MM.1S (cell line): ENCODE measurements around the gene KIAA0040.
"Not testable (repeated sequence)": the region's sequence is repeated elsewhere in the genome, so short reads cannot be mapped to it uniquely, and the experiment has no call there.

Experiments used
- EZH2phosphoT487 ChIP-seq: fragments of 300-600 bp; sonication (generic); IDR thresholded peaks from 2 replicates; pipeline ENCODE4 v1.6.1; 2018; ENCODE audit warnings: antibody characterized with exemption, low read length
- TF ChIP-seq, protein P1 (sequence below): fragments of 300-600 bp; sonication (generic); IDR thresholded peaks from 2 replicates; pipeline ENCODE4 v1.5.1; 2016; ENCODE audit warnings: antibody characterized with exemption, low read length, mixed read lengths

DNA sequence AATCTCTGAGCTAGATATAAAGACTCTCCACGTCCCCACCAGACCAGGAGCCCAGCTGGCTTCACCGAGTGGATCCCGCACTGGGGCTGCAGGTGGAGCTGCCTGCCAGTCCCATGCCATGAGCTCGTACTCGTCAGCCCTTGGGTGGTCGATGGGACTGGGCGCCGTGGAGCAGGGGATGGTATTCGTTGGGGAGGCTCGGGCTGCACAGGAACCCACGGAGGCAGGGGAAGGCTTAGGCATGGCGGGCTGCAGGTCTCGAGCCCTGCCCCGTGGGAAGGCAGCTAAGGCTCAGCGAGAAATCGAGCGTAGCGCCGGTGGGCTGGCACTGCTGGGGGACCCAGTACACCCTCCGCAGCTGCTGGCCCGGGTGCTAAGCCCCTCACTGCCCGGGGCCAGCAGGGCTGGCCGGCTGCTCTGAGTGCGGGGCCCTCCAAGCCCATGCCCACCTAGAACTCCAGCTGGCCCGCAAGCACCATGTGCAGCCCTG, 84.2 kb downstream of the KIAA0040 start:
- TF ChIP-seq, protein P1, sequence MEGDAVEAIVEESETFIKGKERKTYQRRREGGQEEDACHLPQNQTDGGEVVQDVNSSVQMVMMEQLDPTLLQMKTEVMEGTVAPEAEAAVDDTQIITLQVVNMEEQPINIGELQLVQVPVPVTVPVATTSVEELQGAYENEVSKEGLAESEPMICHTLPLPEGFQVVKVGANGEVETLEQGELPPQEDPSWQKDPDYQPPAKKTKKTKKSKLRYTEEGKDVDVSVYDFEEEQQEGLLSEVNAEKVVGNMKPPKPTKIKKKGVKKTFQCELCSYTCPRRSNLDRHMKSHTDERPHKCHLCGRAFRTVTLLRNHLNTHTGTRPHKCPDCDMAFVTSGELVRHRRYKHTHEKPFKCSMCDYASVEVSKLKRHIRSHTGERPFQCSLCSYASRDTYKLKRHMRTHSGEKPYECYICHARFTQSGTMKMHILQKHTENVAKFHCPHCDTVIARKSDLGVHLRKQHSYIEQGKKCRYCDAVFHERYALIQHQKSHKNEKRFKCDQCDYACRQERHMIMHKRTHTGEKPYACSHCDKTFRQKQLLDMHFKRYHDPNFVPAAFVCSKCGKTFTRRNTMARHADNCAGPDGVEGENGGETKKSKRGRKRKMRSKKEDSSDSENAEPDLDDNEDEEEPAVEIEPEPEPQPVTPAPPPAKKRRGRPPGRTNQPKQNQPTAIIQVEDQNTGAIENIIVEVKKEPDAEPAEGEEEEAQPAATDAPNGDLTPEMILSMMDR, result not testable (repeated sequence)
- TF ChIP-seq EZH2phosphoT487, result not testable (repeated sequence)
